ENCODE data around the gene ANKRD26.

The ANKRD26 gene

DNA sequence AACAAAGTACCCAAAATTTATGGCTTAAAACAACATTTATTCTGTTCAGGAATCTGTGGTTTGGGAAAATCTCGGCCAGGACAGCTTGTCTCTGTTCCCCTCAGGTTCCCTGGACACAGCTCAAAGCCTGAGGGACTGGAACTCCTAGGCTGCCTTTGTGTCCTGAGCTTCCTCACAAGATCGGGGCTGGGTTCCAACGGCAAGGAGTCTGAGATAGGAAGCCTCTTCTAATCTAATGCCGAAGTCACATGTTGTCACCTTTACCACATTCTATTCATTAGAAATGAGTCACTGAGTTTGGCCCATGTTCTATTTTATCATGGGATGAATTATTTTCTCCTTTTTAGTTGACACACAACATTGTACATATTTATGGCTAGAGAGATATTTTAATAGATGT is 80.5 kb downstream of the ANKRD26 start:
- no peak for DNase-seq

DNA sequence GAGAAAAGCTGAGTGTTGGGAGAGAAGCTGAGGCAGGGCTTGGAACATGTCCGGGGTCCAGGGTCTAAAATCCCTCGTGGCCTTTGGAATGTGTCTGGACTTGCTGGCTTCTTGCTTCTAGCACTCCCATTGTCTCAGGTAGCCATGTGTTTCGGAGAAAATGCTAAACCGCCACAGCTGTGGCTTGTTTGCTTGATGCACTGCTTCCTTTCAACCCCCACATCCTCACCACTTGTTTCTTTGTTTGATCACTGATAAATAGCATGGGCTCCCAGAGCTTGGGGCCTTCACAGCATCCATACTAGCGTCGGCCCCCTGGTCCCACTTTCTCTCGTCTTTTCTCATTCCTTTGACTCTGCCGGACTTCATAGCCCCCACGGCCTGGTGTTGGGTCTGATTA is 102.7 kb downstream of the ANKRD26 start:
- no peak for DNase-seq

DNA sequence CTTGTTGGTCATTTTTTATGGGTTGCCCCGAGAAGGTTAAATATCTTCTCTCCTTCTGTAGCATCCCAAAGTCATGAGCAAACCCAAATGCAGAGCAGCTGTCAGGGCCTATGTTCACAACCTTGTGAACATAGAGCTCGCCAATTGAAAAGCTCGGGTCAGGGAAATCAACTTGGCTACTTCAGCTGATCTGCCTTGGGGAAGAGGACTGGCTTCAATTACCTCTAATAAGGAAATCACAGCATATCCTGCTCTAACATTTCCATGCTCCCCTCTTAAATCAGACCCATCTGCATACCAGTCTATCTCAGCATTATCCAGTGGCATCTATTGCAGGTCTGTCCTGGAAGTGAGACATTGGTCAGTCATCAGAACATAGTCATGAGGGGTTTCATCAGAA is 105.6 kb downstream of the ANKRD26 start:
- DNase-seq: no peak

DNA sequence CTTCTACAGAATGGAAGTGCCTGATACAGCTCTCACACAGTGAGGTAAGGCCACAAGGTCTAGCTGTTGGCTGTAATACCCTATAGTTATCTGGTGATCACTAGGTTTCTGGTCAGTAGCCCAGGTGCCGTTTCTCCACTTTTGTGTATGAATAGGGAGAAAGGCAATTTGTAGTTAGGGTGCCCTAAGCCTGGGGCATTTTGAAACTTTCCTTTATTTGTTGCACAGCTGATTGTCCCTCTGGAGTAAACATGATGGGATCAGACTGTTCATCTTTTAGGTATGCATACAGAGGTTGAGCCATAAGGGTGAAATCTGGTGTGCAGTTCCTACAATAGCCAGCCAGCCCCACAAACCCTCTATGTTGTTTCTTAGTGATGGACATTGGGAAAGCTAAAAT is 112.4 kb downstream of the ANKRD26 start:
- DNase-seq: no peak

DNA sequence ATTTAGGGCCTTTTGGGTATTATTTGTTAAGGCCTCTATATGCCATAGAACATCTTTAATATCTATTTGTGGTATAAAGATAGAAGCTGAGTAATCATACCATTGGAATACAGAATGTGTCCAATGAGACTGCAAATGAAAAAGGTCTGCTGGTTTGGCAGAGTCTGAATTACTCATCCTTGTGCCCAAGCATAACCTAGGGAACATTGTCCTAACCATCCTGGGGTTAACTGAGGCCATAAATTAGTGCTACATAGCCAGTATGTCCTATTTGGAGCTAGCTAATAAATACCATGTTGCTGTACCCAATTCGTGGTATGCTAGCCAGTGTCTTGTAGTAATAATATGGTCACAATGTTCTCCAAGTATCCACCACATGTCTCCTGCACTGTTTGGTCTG is 117.1 kb downstream of the ANKRD26 start:
- DNase-seq: no peak

DNA sequence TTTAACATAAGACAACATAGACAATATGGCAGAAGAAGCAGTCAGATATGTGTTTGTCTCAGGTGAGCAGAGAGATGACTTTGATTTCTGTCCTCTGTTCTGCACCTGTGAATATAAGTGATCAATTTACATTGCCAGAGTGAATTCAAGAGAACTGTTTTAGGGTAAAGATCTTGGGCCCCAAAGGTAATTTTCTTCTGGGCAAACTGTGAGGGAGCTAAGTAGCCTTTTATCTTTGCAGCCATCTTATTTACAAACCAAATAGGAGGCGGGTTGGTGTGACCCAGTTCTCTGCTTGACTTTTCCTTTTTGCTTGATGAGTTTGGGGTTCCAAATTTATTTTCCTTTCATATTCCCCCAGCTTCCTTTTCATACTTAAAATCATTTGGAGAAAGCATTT is 118.2 kb downstream of the ANKRD26 start:
- no peak for DNase-seq

DNA sequence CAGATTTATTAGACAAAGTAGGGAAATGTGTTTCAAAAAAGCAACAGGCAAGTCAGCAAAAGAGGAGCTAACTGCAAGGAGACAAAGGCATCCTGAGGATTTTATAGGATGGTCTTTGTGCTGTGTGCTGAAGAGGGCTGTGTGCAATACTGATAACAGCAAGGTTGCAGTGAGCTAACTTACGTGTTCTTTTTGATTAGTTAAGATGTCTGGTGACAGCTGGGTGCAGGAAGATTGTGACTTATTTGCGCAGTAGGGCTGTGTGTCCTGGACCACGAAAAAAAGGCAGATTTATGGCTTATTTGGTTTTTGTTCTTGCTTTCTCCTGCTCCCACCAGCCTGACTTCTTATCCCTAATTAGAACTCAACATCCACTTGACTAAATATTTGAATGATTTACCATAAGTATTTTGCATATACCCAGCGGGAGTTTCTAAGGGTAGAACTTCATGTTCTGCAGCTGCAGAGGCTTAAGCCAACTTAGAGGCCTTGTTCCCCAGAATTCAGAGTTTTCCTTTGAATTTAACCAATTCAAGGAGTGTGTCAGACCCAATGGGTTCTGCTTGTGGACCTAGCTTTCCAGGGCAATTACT is 119.0 kb downstream of the ANKRD26 start:
- DNase-seq: no peak

DNA sequence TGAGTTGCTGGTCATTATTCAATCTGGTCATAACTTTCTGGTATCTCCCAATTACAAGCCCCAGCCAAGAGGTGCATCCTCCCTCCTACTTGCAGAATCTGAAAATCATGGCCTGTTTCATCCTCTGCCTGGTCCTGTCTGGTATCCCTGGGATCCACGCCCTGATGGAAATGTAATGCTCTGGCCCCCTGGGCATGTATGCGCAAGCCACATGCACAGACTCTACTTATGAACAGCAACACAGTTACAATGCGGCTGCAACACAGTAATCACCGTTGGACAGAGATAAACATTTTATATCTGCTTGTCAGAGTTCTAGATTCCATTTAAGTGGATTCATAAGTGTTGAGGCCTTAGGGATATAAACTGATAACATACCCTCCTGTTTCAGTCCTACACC is 121.8 kb downstream of the ANKRD26 start:
- DNase-seq: no peak

DNA sequence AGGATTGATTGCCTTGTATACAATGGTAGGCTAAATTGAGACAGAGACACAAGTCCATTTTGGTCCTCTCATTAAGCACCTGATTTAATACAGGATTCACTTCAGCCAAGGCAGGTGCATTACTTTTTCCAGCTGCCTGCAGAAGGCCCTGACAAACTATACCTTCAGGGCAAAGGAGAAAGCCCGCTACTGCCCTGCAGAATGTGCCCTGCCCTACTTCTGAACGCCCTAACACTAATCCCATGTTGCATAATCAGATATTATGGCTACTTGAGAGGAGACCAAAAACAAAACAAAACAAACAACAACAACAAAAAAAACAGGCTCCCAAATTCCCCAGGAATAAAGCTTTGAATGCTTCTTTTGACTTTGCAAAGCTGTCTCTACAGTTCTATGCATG is 122.7 kb downstream of the ANKRD26 start:
- DNase-seq: no peak

DNA sequence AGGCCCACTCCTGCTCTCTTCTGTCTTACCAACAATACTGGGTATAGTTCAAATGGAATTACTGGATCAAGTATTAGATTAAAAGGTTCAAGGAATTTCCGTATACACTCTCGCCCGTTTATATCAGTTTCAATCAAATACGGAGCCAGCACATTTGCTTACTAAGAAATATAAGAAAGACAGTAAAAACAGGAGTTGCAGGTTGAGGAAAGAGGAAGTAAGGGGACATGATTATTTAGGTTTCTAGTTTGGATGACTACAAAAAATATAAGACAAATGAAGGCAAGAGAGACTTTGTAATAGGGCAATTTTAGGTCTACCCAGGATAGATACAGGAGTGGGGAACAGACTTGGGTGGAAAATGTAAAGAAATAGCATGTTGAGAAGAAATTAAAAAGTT is 129.6 kb downstream of the ANKRD26 start:
- DNase-seq: no peak

DNA sequence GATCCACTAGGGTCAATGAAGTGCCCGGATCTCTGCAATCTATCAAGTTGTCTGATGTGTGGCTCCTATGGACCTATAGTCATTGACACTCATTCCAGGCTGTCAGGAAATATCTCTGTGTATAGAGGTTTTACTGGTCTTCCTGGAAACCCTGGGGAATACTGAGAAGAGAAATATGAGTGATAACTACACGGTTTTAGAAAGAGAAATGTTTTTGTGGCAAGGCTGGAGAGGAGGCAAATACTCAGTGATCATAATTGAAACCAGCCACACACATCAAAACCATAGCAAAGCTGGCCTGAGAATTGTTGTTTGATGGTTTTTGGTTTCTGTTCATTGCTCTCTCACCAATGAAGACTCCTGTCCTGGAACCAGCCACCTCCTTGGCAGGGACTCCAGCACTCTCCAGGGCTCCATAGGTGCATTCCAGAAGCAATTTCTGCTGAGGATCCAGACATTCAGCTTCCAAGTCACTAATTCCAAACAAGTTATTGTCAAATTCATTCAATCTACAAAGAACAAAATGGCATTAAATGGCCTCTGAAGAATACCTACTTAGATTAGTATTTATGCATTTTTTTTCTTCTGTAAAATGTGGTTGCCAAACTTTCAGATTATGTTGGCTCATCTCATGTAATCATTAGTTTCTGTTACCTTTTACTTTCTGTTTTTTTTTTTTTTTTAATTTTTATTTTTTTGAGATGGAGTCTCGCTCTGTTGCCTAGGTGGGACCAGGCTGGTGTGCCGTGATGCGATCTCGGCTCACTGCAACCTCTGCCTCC is 131.0 kb downstream of the ANKRD26 start:
- no peak for DNase-seq

DNA sequence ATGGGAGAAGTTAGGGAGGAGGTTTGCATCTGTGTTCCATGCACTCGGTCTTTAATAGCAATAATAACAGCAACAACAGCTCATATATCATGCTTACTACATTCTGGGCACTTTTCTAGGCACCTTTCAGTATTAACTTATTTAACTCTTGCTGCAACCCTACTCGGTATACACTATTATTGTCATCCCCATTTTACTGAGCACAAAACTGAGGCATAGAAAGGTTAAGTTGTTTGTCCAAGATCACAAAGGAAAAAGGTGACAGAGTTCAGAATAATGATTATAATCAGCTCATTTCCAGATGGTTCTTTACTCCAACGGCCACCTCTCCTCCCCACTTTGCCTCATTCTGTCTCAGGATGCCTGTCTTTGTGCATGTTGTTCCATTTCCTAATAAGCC is 137.5 kb downstream of the ANKRD26 start:
- DNase-seq: no peak

DNA sequence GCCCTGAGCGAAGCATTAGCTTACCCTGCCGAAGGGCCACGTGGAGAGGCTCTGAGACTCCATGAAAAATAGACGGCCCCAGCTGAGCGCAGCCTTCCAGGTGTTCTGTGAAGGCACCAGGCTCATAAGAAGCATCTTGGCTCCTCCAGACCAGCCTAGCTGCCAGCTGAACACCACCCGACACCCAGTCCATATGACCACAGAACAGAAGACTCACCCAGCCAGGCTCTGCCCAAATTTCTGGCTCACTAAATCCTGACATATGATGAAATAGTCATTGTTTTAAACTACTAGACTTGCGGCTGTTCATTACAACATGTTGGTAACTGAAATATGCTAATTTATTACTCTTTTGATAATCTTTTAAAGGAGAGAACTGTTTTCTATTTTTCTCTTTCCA is 140.0 kb downstream of the ANKRD26 start:
- no peak for DNase-seq

DNA sequence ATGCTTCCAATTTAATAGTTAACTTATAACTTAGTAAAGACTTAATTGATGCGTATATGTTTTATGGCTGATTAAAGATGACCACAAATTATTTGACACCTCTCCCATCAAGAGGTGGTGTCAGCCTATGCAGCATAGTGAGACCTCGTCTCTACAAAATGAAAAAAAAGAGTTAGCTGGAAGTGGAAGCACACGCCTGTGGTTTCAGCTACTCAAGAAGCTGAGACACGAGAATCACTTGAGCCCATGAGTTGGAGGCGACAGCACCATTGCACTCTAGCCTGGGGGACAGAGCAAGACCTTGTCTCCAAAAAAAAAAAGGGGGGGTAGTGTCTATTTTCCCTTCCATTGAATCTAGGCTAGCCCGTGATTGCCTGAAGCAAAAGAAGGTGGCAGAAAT is 140.5 kb downstream of the ANKRD26 start:
- no peak for DNase-seq
